HepG2 (cell line): ENCODE measurements around the gene PLA2G7.
"Not testable (repeated sequence)": the region's sequence is repeated elsewhere in the genome, so short reads cannot be mapped to it uniquely, and the experiment has no call there.

Experiments
- CREB1 ChIP-seq, 2 experiments: fragments of 450-650 bp in 1 of 2; IDR thresholded peaks; 2 replicates each; pipeline ENCODE4 v1.6.1; 2016 to 2017; ENCODE audit warnings: control low read depth in 1 of 2, mild to moderate bottlenecking in 1 of 2, missing compliant biosample characterization in 1 of 2, missing genetic modification characterization in 1 of 2
- PHF20 ChIP-seq: sonication (generic); formaldehyde crosslinking; IDR thresholded peaks from 2 replicates; pipeline ENCODE4 v1.5.0; 2020; ENCODE audit warnings: mild to moderate bottlenecking, missing genetic modification reagents

DNA sequence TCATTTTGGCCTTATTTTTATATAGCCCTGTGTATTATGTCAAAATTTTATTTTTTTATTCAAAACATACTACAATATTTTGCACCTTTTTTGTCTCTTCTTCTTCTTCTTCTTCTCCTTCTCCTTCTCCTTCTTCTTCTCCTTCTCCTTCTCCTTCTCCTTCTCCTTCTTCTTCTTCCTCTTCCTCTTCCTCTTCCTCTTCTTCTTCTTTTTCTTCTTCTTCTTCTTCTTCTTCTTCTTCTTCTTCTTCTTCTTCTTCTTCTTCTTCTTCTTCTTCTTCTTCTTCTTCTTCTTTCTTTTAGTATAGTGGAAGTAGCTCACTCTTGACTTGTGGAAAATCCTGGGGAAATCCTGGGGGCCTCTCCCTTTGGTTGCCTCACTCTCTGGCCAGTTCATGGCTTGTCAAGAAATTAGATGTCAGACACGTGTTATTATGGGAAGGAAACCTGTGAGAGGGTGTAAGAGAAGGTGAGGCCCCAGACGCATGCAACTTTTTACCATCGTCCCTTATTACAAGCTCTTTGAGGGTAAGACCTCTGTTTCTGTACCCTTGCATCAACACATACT, 9.1 kb upstream of the PLA2G7 start:
- TF ChIP-seq CREB1 (IDR thresholded peaks at IDR 0.05); CREB1 (CRISPR knock-in tag; IDR thresholded peaks at IDR 0.05); PHF20 (CRISPR knock-in tag): not testable (repeated sequence)
